H9 (cell line): ENCODE measurements around the gene RRAGB. TPM values are rescaled to one million over a fixed set of nuclear protein-coding genes. Genes with fewer than 3 reads are reported as not detected.

Source experiments
- DNase-seq: peaks from one replicate; pipeline ENCODE4 v3.0.0-alpha.2; 2017
- H2AFZ ChIP-seq: one replicate; pipeline ENCODE4 v1.6.1; 2013; ENCODE audit warnings: mild to moderate bottlenecking, low read length, control low read depth, moderate library complexity
- H2AK5ac ChIP-seq: 2 replicates; pipeline ENCODE4 v1.6.1; 2013; ENCODE audit warnings: low read length, control low read depth, mixed read lengths; ENCODE audit not compliant: insufficient read length
- H2BK120ac ChIP-seq: one replicate; pipeline ENCODE4 v1.6.1; 2013; ENCODE audit warnings: low read depth, mild to moderate bottlenecking, low read length, control low read depth, inconsistent platforms; ENCODE audit not compliant: poor library complexity, severe bottlenecking
- H2BK12ac ChIP-seq: 2 replicates; pipeline ENCODE4 v1.6.1; 2013; ENCODE audit warnings: low read length, control low read depth, mixed read lengths, low read depth; ENCODE audit not compliant: insufficient read length
- H2BK15ac ChIP-seq: 2 replicates; pipeline ENCODE4 v1.6.1; 2013; ENCODE audit warnings: low read depth, low read length, control low read depth
- H2BK20ac ChIP-seq: one replicate; pipeline ENCODE4 v1.6.1; 2013; ENCODE audit warnings: low read depth, mild to moderate bottlenecking, low read length, control low read depth, inconsistent platforms; ENCODE audit not compliant: poor library complexity, severe bottlenecking
- H2BK5ac ChIP-seq: 2 replicates; pipeline ENCODE4 v1.6.1; 2013; ENCODE audit warnings: low read length, control low read depth, mixed read lengths; ENCODE audit not compliant: insufficient read length
- H3K14ac ChIP-seq: 2 replicates; pipeline ENCODE4 v1.6.1; 2013; ENCODE audit warnings: low read length, control low read depth; ENCODE audit not compliant: insufficient read depth
- H3K18ac ChIP-seq: 2 replicates; pipeline ENCODE4 v1.6.1; 2013; ENCODE audit warnings: low read depth, mild to moderate bottlenecking, mixed read lengths, low read length, control low read depth; ENCODE audit not compliant: insufficient read length
- H3K23ac ChIP-seq: 2 replicates; pipeline ENCODE4 v1.6.1; 2013; ENCODE audit warnings: low read length, control low read depth, mixed read lengths, low read depth; ENCODE audit not compliant: insufficient read length
- H3K23me2 ChIP-seq: 2 replicates; pipeline ENCODE4 v1.6.1; 2013; ENCODE audit warnings: low read depth, mild to moderate bottlenecking, mixed read lengths, low read length, control low read depth; ENCODE audit not compliant: insufficient read length, poor library complexity, severe bottlenecking
- H3K27ac ChIP-seq: 2 replicates; pipeline ENCODE4 v1.5.1; 2013; ENCODE audit warnings: low read length, control low read depth, mixed read lengths, low read depth; ENCODE audit not compliant: insufficient read length
- H3K27me3 ChIP-seq: 2 replicates; pipeline ENCODE4 v1.6.1; 2013; ENCODE audit warnings: low read length, control low read depth, inconsistent platforms; ENCODE audit not compliant: insufficient read depth
- H3K4ac ChIP-seq: 2 replicates; pipeline ENCODE4 v1.6.1; 2013; ENCODE audit warnings: low read depth, mild to moderate bottlenecking, control low read depth, inconsistent platforms, low read length, moderate library complexity
- H3K4me1 ChIP-seq: 2 replicates; pipeline ENCODE4 v1.6.1; 2013; ENCODE audit warnings: low read length, control low read depth, inconsistent platforms; ENCODE audit not compliant: insufficient read depth
- H3K4me2 ChIP-seq: 2 replicates; pipeline ENCODE4 v1.6.1; 2013; ENCODE audit warnings: low read length, control low read depth, mixed read lengths; ENCODE audit not compliant: insufficient read length, insufficient read depth
- H3K56ac ChIP-seq: 2 replicates; pipeline ENCODE4 v1.6.1; 2013; ENCODE audit warnings: low read depth, mild to moderate bottlenecking, mixed read lengths, low read length, control low read depth; ENCODE audit not compliant: insufficient read length
- H3K79me1 ChIP-seq: 2 replicates; pipeline ENCODE4 v1.6.1; 2013; ENCODE audit warnings: low read depth, mild to moderate bottlenecking, moderate library complexity, low read length, control low read depth, inconsistent platforms; ENCODE audit not compliant: insufficient read depth, poor library complexity, severe bottlenecking
- H3K79me2 ChIP-seq: 2 replicates; pipeline ENCODE4 v1.6.1; 2013; ENCODE audit warnings: low read length, control low read depth, inconsistent platforms; ENCODE audit not compliant: insufficient read depth
- H3K9ac ChIP-seq: 2 replicates; pipeline ENCODE4 v1.6.1; 2013; ENCODE audit warnings: low read length, control low read depth, mixed read lengths; ENCODE audit not compliant: insufficient read length; ENCODE audit errors: extremely low read depth
- H3K9me3 ChIP-seq: one replicate; pipeline ENCODE4 v1.6.1; 2013; ENCODE audit warnings: low read depth, low read length, inconsistent platforms; ENCODE audit not compliant: control insufficient read depth
- H3T11ph ChIP-seq: one replicate; pipeline ENCODE4 v1.6.1; 2013; ENCODE audit warnings: mild to moderate bottlenecking, low read length, control low read depth, inconsistent platforms
- H4K20me1 ChIP-seq: one replicate; pipeline ENCODE4 v1.6.1; 2013; ENCODE audit not compliant: control insufficient read depth, insufficient read length, insufficient read depth
- H4K5ac ChIP-seq: 2 replicates; pipeline ENCODE4 v1.6.1; 2013; ENCODE audit warnings: low read depth, mild to moderate bottlenecking, mixed read lengths, low read length, control low read depth; ENCODE audit not compliant: insufficient read length
- H4K8ac ChIP-seq: replicated peaks from 2 replicates; pipeline ENCODE4 v1.6.1; 2013; ENCODE audit warnings: low read length, control low read depth, mixed read lengths, low read depth; ENCODE audit not compliant: insufficient read length
- H4K91ac ChIP-seq: 2 replicates; pipeline ENCODE4 v1.6.1; 2013; ENCODE audit warnings: low read depth, mild to moderate bottlenecking, moderate library complexity, mixed read lengths, low read length, control low read depth; ENCODE audit not compliant: insufficient read length
- H3K27ac Mint-ChIP-seq, 3 experiments: 2 replicates in 2 of 3; 3 replicates in 1 of 3; pipeline ENCODE4 v1.8.0; 2020 to 2021; ENCODE audit warnings: mixed read lengths in 3 of 3, mild to moderate bottlenecking in 1 of 3, moderate library complexity in 1 of 3
- H3K27me3 Mint-ChIP-seq: 2 replicates; pipeline ENCODE4 v1.8.0; 2021; ENCODE audit warnings: low read depth, mild to moderate bottlenecking, moderate library complexity, mixed read lengths
- H3K36me3 Mint-ChIP-seq, 3 experiments: 2 replicates in 2 of 3; 3 replicates in 1 of 3; pipeline ENCODE4 v1.8.0; 2020 to 2021; ENCODE audit warnings: low read depth in 3 of 3, mixed read lengths in 3 of 3; ENCODE audit not compliant: insufficient read depth in 1 of 3
- H3K4me1 Mint-ChIP-seq, 2 experiments: 2 replicates each; pipeline ENCODE4 v1.8.0; 2020; ENCODE audit warnings: mixed read lengths in 2 of 2
- H3K4me3 Mint-ChIP-seq, 2 experiments: 2 replicates in 1 of 2; 3 replicates in 1 of 2; pipeline ENCODE4 v1.8.0; 2020 to 2021; ENCODE audit warnings: mild to moderate bottlenecking in 2 of 2, mixed read lengths in 2 of 2, moderate library complexity in 1 of 2
- H3K9me3 Mint-ChIP-seq, 2 experiments: 2 replicates in 1 of 2; 3 replicates in 1 of 2; pipeline ENCODE4 v1.8.0; 2020; ENCODE audit warnings: mild to moderate bottlenecking in 2 of 2, mixed read lengths in 2 of 2, moderate library complexity in 1 of 2
- CTCF ChIP-seq: fragments of 200-600 bp; sonication (generic); conservative IDR thresholded peaks from 3 replicates; pipeline ENCODE4 v1.8.0; 2021; ENCODE audit warnings: antibody characterized with exemption, mild to moderate bottlenecking
- WGBS: extraction: QIAGEN DNeasy Blood & Tissue Kit; methylation state at CpG from one replicate; pipeline ENCODE4 v1.1.7; 2013; ENCODE audit warnings: missing lambda C conversion rate, low lambda C conversion rate, mixed read lengths; ENCODE audit not compliant: insufficient read length; ENCODE audit errors: extremely low coverage; 5-methylcytosine and 5-hydroxymethylcytosine counted together
- total RNA-seq: library from RNA; stranded (reverse); gene quantifications from 2 replicates; pipeline ENCODE4 v1.2.1, GENCODE V29; 2021

RRAGB gene
- total RNA-seq, 1 experiment from 2014 or later: 10.3 TPM

- no CpG with 5 or more reads among the region's 1 CpG for WGBS
- no peak overlapping the region for H3K56ac ChIP-seq
These were observed 3.9 kb upstream of the RRAGB start for GRCh38 chrX:55713631-55714030.

More at GRCh38 chrX:55713631-55714030, 3.9 kb upstream of the RRAGB start:
- H4K20me1 ChIP-seq: no peaks in the 10 kb centered on the region
- no peak overlapping the region for H2BK20ac ChIP-seq
- H3K18ac ChIP-seq: no peak overlapping the region
- H4K91ac ChIP-seq: no peak overlapping the region
- H4K8ac ChIP-seq: no peak overlapping the region
- H3K9ac ChIP-seq: no peak overlapping the region
- H2BK15ac ChIP-seq: no peak overlapping the region
- H3K14ac ChIP-seq: no peak overlapping the region
- no peaks in the 10 kb centered on the region for H3K79me1 ChIP-seq
- DNase-seq: no peak
- no peak overlapping the region for H3K27ac ChIP-seq
- no peak overlapping the region for H4K5ac ChIP-seq
- peaks cover 2% of the 10 kb centered on the region for H3K27me3 Mint-ChIP-seq
- peaks cover 0 to 3% of the 10 kb centered on the region in 2 experiments; a peak in 2 of 4 replicates for H3K4me1 Mint-ChIP-seq
- no peak overlapping the region for H2AFZ ChIP-seq
- no peaks in the 10 kb centered on the region for H3K23me2 ChIP-seq
- H2BK120ac ChIP-seq: no peak overlapping the region
- H3K27ac Mint-ChIP-seq: no peak overlapping the region
- no peak overlapping the region for H3K4ac ChIP-seq
- H3K36me3 Mint-ChIP-seq: peaks cover 0 to 17% (median 6%) of the 10 kb centered on the region in 3 experiments; a peak in 5 of 7 replicates
- H3K4me3 Mint-ChIP-seq: no peak overlapping the region
- H3K4me1 ChIP-seq: no peaks in the 10 kb centered on the region
- no peak overlapping the region for H2BK12ac ChIP-seq
- peaks cover 44% of the 10 kb centered on the region for H3K9me3 ChIP-seq
- no peaks in the 10 kb centered on the region; the same call in 1 of the 2 replicates for H3K27me3 ChIP-seq
- H2BK5ac ChIP-seq: no peak overlapping the region
- no peaks in the 10 kb centered on the region for H3K79me2 ChIP-seq
- no peak overlapping the region for H3K4me2 ChIP-seq
- H3K9me3 Mint-ChIP-seq: peaks cover 78 to 89% of the 10 kb centered on the region in 2 experiments
- no peak overlapping the region for H3K23ac ChIP-seq
- no peak overlapping the region for H3T11ph ChIP-seq
- TF ChIP-seq CTCF: no peak
- H2AK5ac ChIP-seq: no peak overlapping the region
